ENCODE data around the gene TVP23B.
"Not testable (repeated sequence)": the region's sequence is repeated elsewhere in the genome, so short reads cannot be mapped to it uniquely, and the experiment has no call there.

- TF ChIP-seq CTCF (IDR thresholded peaks at IDR 0.05); ZFX (IDR thresholded peaks at IDR 0.05; ENCODE audit: borderline replicate concordance): not testable (repeated sequence)
Observed at GRCh38 chr17:18771066-18771465, 9.9 kb upstream of the TVP23B start.

Measured in 22Rv1 (cell line).